Astrocyte of the hippocampus (primary cell): ENCODE results near the gene STRA6.

Source experiments
- DNase-seq: peaks from one replicate; pipeline ENCODE4 v3.0.0; 2011; ENCODE audit warnings: low read depth, low spot score

Gene STRA6

GRCh38 chr15:74202452-74203401, at the start of gene STRA6:
Gene STRA6, minus strand, starts transcription at chr15:74202787. Its CDS starts 520 bp downstream, at chr15:74202267.
- DNase-seq, result no peak

- no peak for DNase-seq
These were observed 49.7 kb upstream of the STRA6 start for GRCh38 chr15:74252291-74252690.

- peak; percentile 28 for DNase-seq
These were observed 48.7 kb upstream of the STRA6 start for GRCh38 chr15:74251131-74251811.

- DNase-seq, result no peak
These were observed 47.7 kb upstream of the STRA6 start for GRCh38 chr15:74250266-74250665.

GRCh38 chr15:74245342-74245931, 42.9 kb upstream of the STRA6 start:
- peak; percentile 38 for DNase-seq

GRCh38 chr15:74244822-74245341, 42.3 kb upstream of the STRA6 start:
- DNase-seq, result no peak

- DNase-seq, result no peak
These were observed 40.8 kb upstream of the STRA6 start for GRCh38 chr15:74243431-74243830.

- peak; percentile 59 for DNase-seq
These were observed 40.0 kb upstream of the STRA6 start for GRCh38 chr15:74242441-74243185.

GRCh38 chr15:74240897-74241614, 38.5 kb upstream of the STRA6 start:
- DNase-seq, result no peak

GRCh38 chr15:74240002-74240568, 37.5 kb upstream of the STRA6 start:
- peak; percentile 95 for DNase-seq

- no peak for DNase-seq
These were observed 36.6 kb upstream of the STRA6 start for GRCh38 chr15:74239051-74239705.

GRCh38 chr15:74235962-74236361, 33.4 kb upstream of the STRA6 start, which contains the start of gene CCDC33:
Gene CCDC33, plus strand, starts transcription at chr15:74236326. Its CDS starts 394 bp downstream, at chr15:74236720.
- DNase-seq, result no peak

- no peak for DNase-seq
These were observed 31.9 kb upstream of the STRA6 start for GRCh38 chr15:74234598-74234875.

GRCh38 chr15:74233851-74234597, 31.4 kb upstream of the STRA6 start:
- no peak for DNase-seq

- no peak for DNase-seq
These were observed 30.8 kb upstream of the STRA6 start for GRCh38 chr15:74233373-74233772.

- no peak for DNase-seq
These were observed 28.9 kb upstream of the STRA6 start for GRCh38 chr15:74231475-74231874.

- no peak for DNase-seq
These were observed 27.1 kb upstream of the STRA6 start for GRCh38 chr15:74229686-74230085.

GRCh38 chr15:74228723-74229081, 26.1 kb upstream of the STRA6 start:
- peak; percentile 35 for DNase-seq

- DNase-seq, result peak; percentile 62
These were observed 25.6 kb upstream of the STRA6 start for GRCh38 chr15:74227968-74228722.
